Activated naive CD8-positive, alpha-beta T cell treated with anti-CD3 and anti-CD28 coated beads for 36 hours (primary cell): ENCODE results near the gene MSN. TPM values are rescaled to one million over a fixed set of nuclear protein-coding genes. Genes with fewer than 3 reads are reported as not detected.
A peak's percentile ranks its signal among the peaks of the same experiment; 100 is the strongest.

Experiments used
- DNase-seq: peaks from one replicate; pipeline ENCODE4 v3.0.0; 2021
- H3K27ac Mint-ChIP-seq: one replicate; pipeline ENCODE4 v1.8.0; 2022; ENCODE audit warnings: mild to moderate bottlenecking, moderate library complexity, mixed read lengths
- H3K27me3 Mint-ChIP-seq: one replicate; pipeline ENCODE4 v1.8.0; 2022; ENCODE audit warnings: mild to moderate bottlenecking, mixed read lengths
- H3K36me3 Mint-ChIP-seq: one replicate; pipeline ENCODE4 v1.8.0; 2021; ENCODE audit warnings: mild to moderate bottlenecking, mixed read lengths
- H3K4me1 Mint-ChIP-seq: one replicate; pipeline ENCODE4 v1.8.0; 2021; ENCODE audit warnings: mixed read lengths
- H3K4me3 Mint-ChIP-seq: one replicate; pipeline ENCODE4 v1.8.0; 2022; ENCODE audit warnings: mild to moderate bottlenecking, moderate library complexity, mixed read lengths
- H3K9me3 Mint-ChIP-seq: one replicate; pipeline ENCODE4 v1.8.0; 2022; ENCODE audit warnings: mixed read lengths
- total RNA-seq, 2 experiments: library from RNA; stranded (reverse); gene quantifications; one replicate each; pipeline ENCODE4 v1.2.3, GENCODE V29; 2021

Gene MSN
- total RNA-seq, 2 experiments from 2014 or later: 433 to 443 TPM

- Mint-ChIP-seq H3K36me3 (peaks cover 62% of the 10 kb centered on the region), H3K27me3 (no peaks in the 10 kb centered on the region), H3K4me3 (peak overlapping the region; percentile 40), H3K9me3 (peaks cover 1% of the 10 kb centered on the region), H3K27ac (peak overlapping the region; percentile 85), H3K4me1 (peaks cover 79% of the 10 kb centered on the region)
- no peak for DNase-seq
Observed at GRCh38 chrX:65689377-65689776, 21.9 kb downstream of the MSN start.

- H3K4me1 Mint-ChIP-seq: peaks cover 84% of the 10 kb centered on the region
- H3K4me3 Mint-ChIP-seq: peak overlapping the region; percentile 25
- peak overlapping the region; percentile 85 for H3K27ac Mint-ChIP-seq
- no peak for DNase-seq
- H3K36me3 Mint-ChIP-seq: peaks cover 67% of the 10 kb centered on the region
- no peaks in the 10 kb centered on the region for H3K27me3 Mint-ChIP-seq
- H3K9me3 Mint-ChIP-seq: peaks cover 1% of the 10 kb centered on the region
Observed at GRCh38 chrX:65690057-65690855, 22.8 kb downstream of the MSN start.

- H3K27me3 Mint-ChIP-seq: no peaks in the 10 kb centered on the region
- DNase-seq: no peak
- peaks cover 1% of the 10 kb centered on the region for H3K9me3 Mint-ChIP-seq
- H3K4me3 Mint-ChIP-seq: peak overlapping the region; percentile 58
- peaks cover 56% of the 10 kb centered on the region for H3K36me3 Mint-ChIP-seq
- H3K27ac Mint-ChIP-seq: peak overlapping the region; percentile 97
- peaks cover 74% of the 10 kb centered on the region for H3K4me1 Mint-ChIP-seq
Observed at GRCh38 chrX:65695849-65696449, 28.5 kb downstream of the MSN start.

- peak overlapping the region; percentile 58 for H3K4me3 Mint-ChIP-seq
Observed at GRCh38 chrX:65696613-65697012, 29.2 kb downstream of the MSN start.

GRCh38 chrX:65697211-65697641 is 29.8 kb downstream of the MSN start:
- Mint-ChIP-seq H3K4me3 (peak overlapping the region; percentile 60), H3K27ac (peak overlapping the region; percentile 97), H3K4me1 (peaks cover 73% of the 10 kb centered on the region), H3K9me3 (peaks cover 1% of the 10 kb centered on the region), H3K36me3 (peaks cover 52% of the 10 kb centered on the region), H3K27me3 (no peaks in the 10 kb centered on the region)
- no peak for DNase-seq

More at GRCh38 chrX:65696613-65697012, 29.2 kb downstream of the MSN start:
- peak overlapping the region; percentile 97 for H3K27ac Mint-ChIP-seq
- H3K27me3 Mint-ChIP-seq: no peaks in the 10 kb centered on the region
- H3K4me1 Mint-ChIP-seq: peaks cover 75% of the 10 kb centered on the region
- H3K9me3 Mint-ChIP-seq: peaks cover 1% of the 10 kb centered on the region
- DNase-seq: no peak
- H3K36me3 Mint-ChIP-seq: peaks cover 56% of the 10 kb centered on the region

GRCh38 chrX:65697915-65698796 is 30.7 kb downstream of the MSN start:
- H3K9me3 Mint-ChIP-seq: peaks cover 1% of the 10 kb centered on the region
- H3K27ac Mint-ChIP-seq: peak overlapping the region; percentile 97
- peaks cover 50% of the 10 kb centered on the region for H3K36me3 Mint-ChIP-seq
- H3K4me1 Mint-ChIP-seq: peaks cover 75% of the 10 kb centered on the region
- peak; percentile 78 for DNase-seq
- peak overlapping the region; percentile 60 for H3K4me3 Mint-ChIP-seq
- H3K27me3 Mint-ChIP-seq: no peaks in the 10 kb centered on the region

GRCh38 chrX:65702956-65703355 is 35.5 kb downstream of the MSN start:
- peaks cover 68% of the 10 kb centered on the region for H3K4me1 Mint-ChIP-seq
- H3K4me3 Mint-ChIP-seq: no peak overlapping the region
- peak overlapping the region; percentile 90 for H3K27ac Mint-ChIP-seq
- peaks cover 33% of the 10 kb centered on the region for H3K36me3 Mint-ChIP-seq
- H3K9me3 Mint-ChIP-seq: no peaks in the 10 kb centered on the region
- no peak for DNase-seq
- H3K27me3 Mint-ChIP-seq: no peaks in the 10 kb centered on the region

- Mint-ChIP-seq H3K4me1 (peaks cover 60% of the 10 kb centered on the region), H3K27me3 (no peaks in the 10 kb centered on the region), H3K9me3 (peaks cover 2% of the 10 kb centered on the region), H3K36me3 (peaks cover 37% of the 10 kb centered on the region), H3K27ac (peak overlapping the region; percentile 90), H3K4me3 (peak overlapping the region; percentile 59)
- no peak for DNase-seq
Observed at GRCh38 chrX:65705439-65705838, 38.0 kb downstream of the MSN start.

- peaks cover 30% of the 10 kb centered on the region for H3K36me3 Mint-ChIP-seq
Observed at GRCh38 chrX:65706041-65706828, 38.8 kb downstream of the MSN start.

GRCh38 chrX:65707151-65707550 is 39.7 kb downstream of the MSN start:
- Mint-ChIP-seq H3K27me3 (no peaks in the 10 kb centered on the region), H3K36me3 (peaks cover 32% of the 10 kb centered on the region), H3K4me3 (no peak overlapping the region), H3K27ac (peak overlapping the region; percentile 90), H3K4me1 (peaks cover 54% of the 10 kb centered on the region), H3K9me3 (peaks cover 2% of the 10 kb centered on the region)
- no peak for DNase-seq

More at GRCh38 chrX:65706041-65706828, 38.8 kb downstream of the MSN start:
- H3K4me1 Mint-ChIP-seq: peaks cover 53% of the 10 kb centered on the region
- H3K27me3 Mint-ChIP-seq: no peaks in the 10 kb centered on the region
- peak; percentile 65 for DNase-seq
- H3K4me3 Mint-ChIP-seq: peak overlapping the region; percentile 59
- H3K9me3 Mint-ChIP-seq: peaks cover 2% of the 10 kb centered on the region
- peak overlapping the region; percentile 90 for H3K27ac Mint-ChIP-seq

GRCh38 chrX:65712005-65712806 is 44.8 kb downstream of the MSN start:
- Mint-ChIP-seq H3K36me3 (peaks cover 44% of the 10 kb centered on the region), H3K4me3 (no peak overlapping the region), H3K4me1 (peaks cover 43% of the 10 kb centered on the region), H3K27me3 (no peaks in the 10 kb centered on the region), H3K27ac (peak overlapping the region; percentile 48), H3K9me3 (peaks cover 2% of the 10 kb centered on the region)
- no peak for DNase-seq

GRCh38 chrX:65718538-65718937 is 51.1 kb downstream of the MSN start:
- peaks cover 72% of the 10 kb centered on the region for H3K4me1 Mint-ChIP-seq
- peaks cover 57% of the 10 kb centered on the region for H3K36me3 Mint-ChIP-seq
- peak overlapping the region; percentile 34 for H3K27ac Mint-ChIP-seq
- H3K27me3 Mint-ChIP-seq: no peaks in the 10 kb centered on the region
- no peak for DNase-seq
- no peaks in the 10 kb centered on the region for H3K9me3 Mint-ChIP-seq
- H3K4me3 Mint-ChIP-seq: no peak overlapping the region

- Mint-ChIP-seq H3K27me3 (no peaks in the 10 kb centered on the region), H3K4me3 (peak overlapping the region; percentile 14), H3K36me3 (peaks cover 67% of the 10 kb centered on the region), H3K4me1 (peaks cover 77% of the 10 kb centered on the region), H3K27ac (peak overlapping the region; percentile 92), H3K9me3 (no peaks in the 10 kb centered on the region)
- no peak for DNase-seq
Observed at GRCh38 chrX:65720381-65720964, 53.0 kb downstream of the MSN start.
